Karpas-422 (cell line): Measurements from ENCODE around the gene RIOK2. TPM values are rescaled to one million over a fixed set of nuclear protein-coding genes. Genes with fewer than 3 reads are reported as not detected.
"Not testable (repeated sequence)": the region's sequence is repeated elsewhere in the genome, so short reads cannot be mapped to it uniquely, and the experiment has no call there.

Experiments
- DNase-seq: peaks from one replicate; pipeline ENCODE4 v3.0.0-alpha.2; 2015
- H2AFZ ChIP-seq: fragments of 200-600 bp; sonication (generic); 2 replicates; pipeline ENCODE4 v1.6.1; 2014; ENCODE audit warnings: antibody characterized with exemption, low read length, mixed read lengths
- H3K27ac ChIP-seq: fragments of 200-600 bp; sonication (generic); 2 replicates; pipeline ENCODE4 v1.5.1; 2014; ENCODE audit warnings: mild to moderate bottlenecking, low read length, moderate library complexity
- H3K27me3 ChIP-seq: fragments of 200-600 bp; sonication (generic); 2 replicates; pipeline ENCODE4 v1.6.1; 2014; ENCODE audit warnings: low read length, mixed read lengths
- H3K36me3 ChIP-seq: fragments of 200-600 bp; sonication (generic); 2 replicates; pipeline ENCODE4 v1.6.1; 2014; ENCODE audit warnings: low read length, mixed read lengths; ENCODE audit not compliant: insufficient read depth
- H3K4me1 ChIP-seq: fragments of 200-600 bp; sonication (generic); 2 replicates; pipeline ENCODE4 v1.6.1; 2014; ENCODE audit warnings: mild to moderate bottlenecking, low read length, mixed read lengths
- H3K4me2 ChIP-seq: fragments of 200-600 bp; sonication (generic); 2 replicates; pipeline ENCODE4 v1.6.1; 2014; ENCODE audit warnings: low read length, low read depth, mild to moderate bottlenecking; ENCODE audit not compliant: poor library complexity, severe bottlenecking
- H3K4me3 ChIP-seq: fragments of 200-600 bp; sonication (generic); 2 replicates; pipeline ENCODE4 v1.5.1; 2014; ENCODE audit warnings: mild to moderate bottlenecking, antibody characterized with exemption, low read length, mixed read lengths
- H3K79me2 ChIP-seq: fragments of 200-600 bp; sonication (generic); 2 replicates; pipeline ENCODE4 v1.6.1; 2014; ENCODE audit warnings: mild to moderate bottlenecking, low read length, mixed read lengths
- H3K9ac ChIP-seq: fragments of 200-600 bp; sonication (generic); 2 replicates; pipeline ENCODE4 v1.6.0; 2014; ENCODE audit warnings: low read length
- H3K9me2 ChIP-seq: fragments of 200-600 bp; sonication (generic), shearing (Covaris generic); replicated peaks from 2 replicates; pipeline ENCODE4 v1.6.0; 2014; ENCODE audit warnings: mild to moderate bottlenecking, low read length, moderate library complexity; ENCODE audit not compliant: insufficient read depth
- H3K9me3 ChIP-seq: fragments of 300-700, 200-600 bp; sonication (generic); 2 replicates; pipeline ENCODE4 v1.6.1; 2014; ENCODE audit warnings: low read length, mixed read lengths
- H4K20me1 ChIP-seq: fragments of 200-600 bp; sonication (generic); 2 replicates; pipeline ENCODE4 v1.6.1; 2014; ENCODE audit warnings: mild to moderate bottlenecking, antibody characterized with exemption, low read length, low read depth; ENCODE audit not compliant: insufficient read depth
- total RNA-seq: library from RNA; depleted of rRNA; stranded (reverse); fragments of >200 nt; shearing (Covaris generic); gene quantifications from 2 replicates; pipeline ENCODE4 v1.2.3, GENCODE V29; 2014; ENCODE audit warnings: low replicate concordance

RIOK2 gene
- total RNA-seq, 1 experiment from 2014 or later = 28.9 TPM

GRCh38 chr5:97142521-97143254, 40.4 kb downstream of the RIOK2 start, which contains the start of gene LIX1:
TSS of gene LIX1 (minus strand) at chr5:97142611. CDS start at chr5:97142576, 35 bp downstream.
- Histone ChIP-seq H4K20me1 (no peaks in the 10 kb centered on the region), H3K4me1 (peaks cover 19% of the 10 kb centered on the region), H3K9me2 (no peaks in the 10 kb centered on the region), H3K4me3 (no peak within 1 kb of the TSS), H3K27me3 (no peaks in the 10 kb centered on the region), H3K36me3 (no peaks in the 10 kb centered on the region), H3K9ac (no peak within 1 kb of the TSS), H3K4me2 (no peak within 1 kb of the TSS), H3K9me3 (no peaks in the 10 kb centered on the region), H2AFZ (no peak within 1 kb of the TSS), H3K79me2 (no peaks in the 10 kb centered on the region), H3K27ac (no peak within 1 kb of the TSS)
- peak; percentile 79 for DNase-seq

GRCh38 chr5:97141539-97141938, 41.5 kb downstream of the RIOK2 start:
- no peak for DNase-seq
- Histone ChIP-seq H3K4me2 (no peak overlapping the region), H3K4me3 (no peak overlapping the region), H4K20me1 (no peaks in the 10 kb centered on the region), H3K4me1 (peaks cover 19% of the 10 kb centered on the region), H3K9me2 (no peaks in the 10 kb centered on the region), H3K9me3 (no peaks in the 10 kb centered on the region), H3K27me3 (no peaks in the 10 kb centered on the region), H3K79me2 (no peaks in the 10 kb centered on the region), H3K9ac (no peak overlapping the region), H3K36me3 (no peaks in the 10 kb centered on the region), H2AFZ (no peak overlapping the region), H3K27ac (no peak overlapping the region)

DNA sequence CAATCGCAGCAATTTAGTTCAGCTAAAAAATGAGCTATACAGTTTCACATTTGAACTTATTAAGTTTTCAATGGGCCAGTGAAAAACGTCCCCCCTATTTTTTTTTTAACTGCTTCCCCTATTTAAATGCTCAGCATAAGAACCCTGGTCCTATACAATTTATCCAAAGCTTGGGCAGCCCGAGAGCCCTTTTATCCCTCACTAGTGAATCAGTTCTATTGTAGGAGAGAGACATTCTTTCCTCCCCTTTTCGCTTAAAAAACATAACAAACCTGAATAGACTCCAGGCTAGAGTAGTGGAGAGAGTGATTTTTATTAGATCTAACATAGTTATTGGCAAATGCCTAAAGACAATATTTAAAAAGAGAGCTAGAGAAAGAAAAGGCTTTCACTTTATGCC, 42.0 kb downstream of the RIOK2 start:
- Histone ChIP-seq H3K9me2 (no peaks in the 10 kb centered on the region), H3K4me1 (peaks cover 19% of the 10 kb centered on the region), H3K27ac (no peak overlapping the region), H3K4me2 (no peak overlapping the region), H3K36me3 (no peaks in the 10 kb centered on the region), H3K9ac (no peak overlapping the region), H3K79me2 (no peaks in the 10 kb centered on the region), H3K4me3 (no peak overlapping the region), H4K20me1 (no peaks in the 10 kb centered on the region), H2AFZ (no peak overlapping the region), H3K9me3 (no peaks in the 10 kb centered on the region), H3K27me3 (no peaks in the 10 kb centered on the region)
- DNase-seq = no peak

DNA sequence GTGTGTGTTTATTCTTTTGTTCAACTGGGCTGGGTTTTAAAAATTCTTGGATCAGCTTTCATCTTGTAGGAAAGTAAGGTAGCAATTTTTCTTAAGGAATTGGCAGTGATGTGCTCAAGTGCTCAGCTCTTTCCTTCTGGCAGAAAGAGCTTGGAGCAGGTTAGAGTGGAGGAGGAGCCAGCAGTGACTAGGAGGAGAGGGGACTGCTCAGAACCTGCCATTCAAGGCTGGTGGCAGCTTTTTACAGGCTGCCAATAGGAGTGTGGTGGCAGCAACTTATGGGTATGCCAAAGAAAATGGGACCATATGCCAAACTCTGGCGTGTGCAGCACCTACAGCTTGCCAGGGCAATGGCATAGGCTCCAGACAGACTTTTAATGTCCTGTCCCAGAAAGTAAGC, 42.8 kb downstream of the RIOK2 start:
- DNase-seq, H3K9ac ChIP-seq: not testable (repeated sequence)

DNA sequence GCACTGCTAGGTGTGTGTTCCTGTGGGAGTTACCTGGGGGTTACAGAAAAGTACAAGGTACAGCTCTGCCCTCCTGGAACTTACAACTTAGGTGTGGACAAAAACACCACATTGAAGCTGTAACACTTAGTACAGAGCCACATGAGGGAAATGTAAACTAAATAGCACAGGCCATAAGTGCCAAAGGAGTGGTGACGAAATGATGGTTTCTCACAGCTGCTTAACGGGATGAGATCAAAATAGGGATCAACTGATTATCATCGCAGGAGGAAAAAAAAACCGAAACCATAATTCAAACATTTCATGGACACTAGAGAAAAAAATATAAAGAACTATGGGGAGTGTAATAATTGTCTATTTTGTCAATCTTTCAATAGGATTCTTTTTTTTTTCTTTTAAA, 46.6 kb downstream of the RIOK2 start:
- Histone ChIP-seq H3K4me3 (no peak overlapping the region), H3K27me3 (no peaks in the 10 kb centered on the region), H3K9ac (no peak overlapping the region), H2AFZ (no peak overlapping the region), H3K9me2 (no peaks in the 10 kb centered on the region), H3K4me2 (no peak overlapping the region), H3K4me1 (peaks cover 24% of the 10 kb centered on the region), H4K20me1 (no peaks in the 10 kb centered on the region), H3K27ac (no peak overlapping the region), H3K36me3 (no peaks in the 10 kb centered on the region), H3K79me2 (no peaks in the 10 kb centered on the region), H3K9me3 (no peaks in the 10 kb centered on the region)
- DNase-seq = no peak

More for the DNA sequence above, 42.8 kb downstream of the RIOK2 start:
- H3K27me3 ChIP-seq, H3K4me3 ChIP-seq, H4K20me1 ChIP-seq, H3K27ac ChIP-seq, H3K36me3 ChIP-seq, H3K4me2 ChIP-seq, H2AFZ ChIP-seq, H3K79me2 ChIP-seq, H3K9me3 ChIP-seq, H3K9me2 ChIP-seq: not testable (repeated sequence)
- peaks cover 19% of the 10 kb centered on the region for H3K4me1 ChIP-seq

DNA sequence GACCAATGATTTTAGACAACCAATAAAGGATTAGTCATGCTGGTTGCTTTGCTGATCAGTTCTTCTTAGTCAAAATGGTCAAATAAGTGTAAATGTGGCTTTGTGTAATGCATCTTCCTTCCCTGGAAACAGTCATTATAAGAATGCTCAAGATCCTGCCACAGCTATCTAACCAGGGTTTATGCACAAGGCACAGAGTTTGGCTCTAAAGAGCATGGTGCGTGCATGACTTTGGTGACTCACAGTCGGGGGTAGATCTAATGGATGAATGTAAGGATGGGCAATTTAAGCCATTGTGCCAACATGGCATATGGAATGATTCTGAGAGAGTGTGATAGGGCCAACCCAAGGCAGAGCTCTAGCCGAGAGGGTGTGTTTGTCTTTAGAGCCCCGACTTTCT, 47.2 kb downstream of the RIOK2 start:
- H3K9ac ChIP-seq = no peak overlapping the region
- H3K4me1 ChIP-seq = peaks cover 22% of the 10 kb centered on the region
- no peaks in the 10 kb centered on the region for H3K79me2 ChIP-seq
- no peaks in the 10 kb centered on the region for H4K20me1 ChIP-seq
- H3K4me3 ChIP-seq = no peak overlapping the region
- H3K9me3 ChIP-seq = no peaks in the 10 kb centered on the region
- H3K27ac ChIP-seq = no peak overlapping the region
- no peaks in the 10 kb centered on the region for H3K9me2 ChIP-seq
- H3K36me3 ChIP-seq = no peaks in the 10 kb centered on the region
- no peak overlapping the region for H3K4me2 ChIP-seq
- no peak overlapping the region for H2AFZ ChIP-seq
- H3K27me3 ChIP-seq = no peaks in the 10 kb centered on the region
- DNase-seq = no peak

- H4K20me1 ChIP-seq = no peaks in the 10 kb centered on the region
- H3K9ac ChIP-seq = no peak overlapping the region
- H3K9me2 ChIP-seq = no peaks in the 10 kb centered on the region
- H3K27ac ChIP-seq = no peak overlapping the region
- peaks cover 11% of the 10 kb centered on the region for H3K4me1 ChIP-seq
- no peak overlapping the region for H2AFZ ChIP-seq
- H3K4me3 ChIP-seq = no peak overlapping the region
- DNase-seq = no peak
- H3K9me3 ChIP-seq = no peaks in the 10 kb centered on the region
- H3K79me2 ChIP-seq = no peaks in the 10 kb centered on the region
- H3K27me3 ChIP-seq = no peaks in the 10 kb centered on the region
- H3K4me2 ChIP-seq = no peak overlapping the region
- no peaks in the 10 kb centered on the region for H3K36me3 ChIP-seq
Measured at GRCh38 chr5:97134634-97135033, 48.4 kb downstream of the RIOK2 start.

DNA sequence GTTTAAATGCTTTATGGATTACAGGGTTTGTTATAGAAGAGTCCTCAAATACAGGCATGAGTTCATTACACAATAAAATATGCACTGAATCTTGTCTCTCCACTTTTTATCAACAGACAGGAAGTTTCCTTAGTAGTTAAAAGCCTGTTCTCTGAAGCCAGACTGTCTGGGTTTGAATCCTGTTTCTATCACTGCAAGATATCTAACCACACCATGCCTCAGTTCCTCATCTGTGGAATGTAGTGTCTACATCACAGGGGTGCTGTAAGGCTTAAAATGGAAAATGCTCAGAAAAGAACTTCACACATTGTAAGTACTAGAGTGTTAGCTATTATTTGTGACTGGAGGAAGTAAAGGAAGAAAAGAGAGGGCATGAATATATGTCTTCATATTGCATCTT, 49.9 kb downstream of the RIOK2 start:
- Histone ChIP-seq H3K4me2 (no peak overlapping the region), H3K27me3 (no peaks in the 10 kb centered on the region), H4K20me1 (no peaks in the 10 kb centered on the region), H3K36me3 (no peaks in the 10 kb centered on the region), H3K27ac (no peak overlapping the region), H3K9me3 (no peaks in the 10 kb centered on the region), H2AFZ (no peak overlapping the region), H3K79me2 (no peaks in the 10 kb centered on the region), H3K4me3 (no peak overlapping the region), H3K9me2 (no peaks in the 10 kb centered on the region), H3K4me1 (peaks cover 8% of the 10 kb centered on the region; the same call in 1 of the 2 replicates), H3K9ac (no peak overlapping the region)
- no peak for DNase-seq
